ENCODE measurements around the gene DOHH.

- TF ChIP-seq CTCF (IDR thresholded peaks at IDR 0.05): no peak
- no peak for TF ChIP-seq POLR2AphosphoS5 (IDR thresholded peaks at IDR 0.05)
These were observed 20.0 kb upstream of the DOHH start for GRCh38 chr19:3520166-3521103.

All from sigmoid colon (tissue), 4 donors.